KOPT-K1 (cell line): ENCODE measurements around the gene SLC22A23.

Source experiments
- H3K27ac ChIP-seq: fragments of 200-600 bp; sonication (generic); 2 replicates; pipeline ENCODE4 v1.5.1; 2016; ENCODE audit warnings: antibody characterized with exemption, mild to moderate bottlenecking, low read depth, low read length; ENCODE audit not compliant: poor library complexity, severe bottlenecking
- H3K36me3 ChIP-seq: fragments of 200-600 bp; sonication (generic); 2 replicates; pipeline ENCODE4 v1.5.1; 2017; ENCODE audit warnings: antibody characterized with exemption, mild to moderate bottlenecking, low read length, moderate library complexity; ENCODE audit not compliant: insufficient read depth
- H3K9me3 ChIP-seq: fragments of 200-600 bp; sonication (generic); 2 replicates; pipeline ENCODE4 v1.5.1; 2017; ENCODE audit warnings: antibody characterized with exemption, low read length, mild to moderate bottlenecking; ENCODE audit not compliant: insufficient read depth, poor library complexity, severe bottlenecking

Gene SLC22A23

GRCh38 chr6:3264356-3264755 is 192.5 kb downstream of the SLC22A23 start:
- H3K27ac ChIP-seq, result no peak overlapping the region
- peaks cover 80% of the 10 kb centered on the region for H3K36me3 ChIP-seq
- H3K9me3 ChIP-seq, result no peaks in the 10 kb centered on the region

DNA sequence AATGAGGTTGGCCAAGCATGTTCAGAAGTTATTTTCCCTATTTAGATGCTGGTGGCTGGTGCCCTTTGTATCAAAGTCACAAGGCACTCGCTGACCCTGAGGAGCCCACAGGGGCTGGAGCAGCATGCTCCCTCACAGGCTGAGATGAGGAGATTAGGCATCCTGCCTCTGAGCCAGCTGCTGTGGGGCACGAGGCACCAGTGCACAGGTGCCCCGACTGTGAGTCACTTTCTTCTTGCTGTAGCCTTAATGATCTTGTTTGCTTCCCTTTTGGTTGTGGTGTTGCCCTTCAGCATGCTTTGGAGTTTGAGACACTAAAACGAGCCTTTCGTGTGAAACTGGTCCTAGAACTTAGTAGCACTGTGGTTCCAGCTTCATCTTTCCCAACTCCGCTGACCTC is 193.8 kb downstream of the SLC22A23 start:
- no peaks in the 10 kb centered on the region for H3K9me3 ChIP-seq
- peaks cover 68% of the 10 kb centered on the region for H3K36me3 ChIP-seq
- peak overlapping the region; percentile 4 for H3K27ac ChIP-seq

- Histone ChIP-seq H3K9me3 (no peaks in the 10 kb centered on the region), H3K36me3 (peaks cover 57% of the 10 kb centered on the region), H3K27ac (no peak overlapping the region)
These were observed 194.9 kb downstream of the SLC22A23 start for GRCh38 chr6:3261921-3262320.

GRCh38 chr6:3261518-3261820 is 195.4 kb downstream of the SLC22A23 start:
- Histone ChIP-seq H3K36me3 (peaks cover 56% of the 10 kb centered on the region), H3K9me3 (no peaks in the 10 kb centered on the region), H3K27ac (no peak overlapping the region)

DNA sequence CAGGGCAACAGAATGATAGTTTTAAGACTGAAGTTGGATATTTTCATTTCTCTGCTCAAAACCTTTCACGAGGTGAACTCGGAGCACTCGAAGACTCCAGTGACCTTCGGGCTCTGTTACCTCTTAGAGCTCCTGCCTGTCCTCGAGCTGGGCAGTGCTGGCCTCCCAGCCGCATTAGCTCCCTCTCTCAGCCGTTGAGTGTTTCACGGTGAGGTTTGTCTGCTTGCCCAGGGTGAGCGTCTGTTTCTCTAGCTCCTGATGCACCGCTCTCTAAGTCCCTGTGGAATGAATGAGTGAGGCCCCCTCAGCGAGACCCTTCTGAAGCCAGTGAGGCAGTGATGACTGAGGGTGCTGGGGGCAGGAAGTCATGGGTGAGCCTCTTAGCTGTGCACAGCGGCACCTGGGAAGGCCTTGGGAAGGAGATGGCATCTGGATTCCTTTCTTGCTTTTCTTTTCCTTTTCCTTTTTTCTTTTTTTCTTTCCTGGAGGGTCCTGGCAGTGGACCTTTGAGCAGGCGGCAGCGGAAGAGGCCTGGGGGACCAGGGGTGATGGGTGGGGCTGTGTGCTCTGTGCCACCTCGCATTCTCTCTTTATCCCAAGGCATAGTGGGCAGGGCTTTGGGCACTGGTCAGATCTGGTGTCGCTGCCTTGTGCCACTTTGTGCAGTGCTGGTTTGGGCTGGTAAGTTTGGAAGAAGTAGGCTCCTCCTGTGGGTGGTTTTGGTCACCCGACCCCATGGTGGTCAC is 195.9 kb downstream of the SLC22A23 start:
- no peaks in the 10 kb centered on the region for H3K9me3 ChIP-seq
- H3K27ac ChIP-seq, result no peak overlapping the region
- peaks cover 50% of the 10 kb centered on the region for H3K36me3 ChIP-seq

GRCh38 chr6:3260296-3260695 is 196.6 kb downstream of the SLC22A23 start:
- Histone ChIP-seq H3K36me3 (peaks cover 44% of the 10 kb centered on the region), H3K9me3 (no peaks in the 10 kb centered on the region), H3K27ac (no peak overlapping the region)

DNA sequence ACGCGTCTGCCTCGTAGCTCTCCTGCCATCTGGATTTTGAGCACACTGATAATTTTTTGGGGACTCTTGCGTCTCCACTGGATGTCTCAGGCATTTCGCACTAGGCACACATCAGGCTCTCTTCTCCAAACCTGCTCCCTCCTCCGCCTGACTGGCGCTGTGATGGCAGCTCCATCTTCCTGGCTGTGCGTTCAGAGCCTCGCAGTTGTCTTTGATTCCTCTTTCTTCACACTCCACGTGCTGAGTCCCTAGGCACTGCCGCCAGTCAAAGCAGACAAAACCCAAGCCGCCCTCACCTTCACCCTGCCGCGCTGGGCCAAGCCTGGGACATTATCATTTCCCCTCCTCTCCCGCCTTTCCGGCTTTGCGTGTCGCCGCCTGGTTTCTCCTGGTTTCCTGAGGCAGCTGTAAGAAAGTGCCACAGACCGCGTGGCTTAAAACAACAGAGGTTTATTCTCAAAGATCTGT is 197.3 kb downstream of the SLC22A23 start:
- Histone ChIP-seq H3K36me3 (peaks cover 36% of the 10 kb centered on the region), H3K27ac (peak overlapping the region; percentile 72), H3K9me3 (no peaks in the 10 kb centered on the region)

DNA sequence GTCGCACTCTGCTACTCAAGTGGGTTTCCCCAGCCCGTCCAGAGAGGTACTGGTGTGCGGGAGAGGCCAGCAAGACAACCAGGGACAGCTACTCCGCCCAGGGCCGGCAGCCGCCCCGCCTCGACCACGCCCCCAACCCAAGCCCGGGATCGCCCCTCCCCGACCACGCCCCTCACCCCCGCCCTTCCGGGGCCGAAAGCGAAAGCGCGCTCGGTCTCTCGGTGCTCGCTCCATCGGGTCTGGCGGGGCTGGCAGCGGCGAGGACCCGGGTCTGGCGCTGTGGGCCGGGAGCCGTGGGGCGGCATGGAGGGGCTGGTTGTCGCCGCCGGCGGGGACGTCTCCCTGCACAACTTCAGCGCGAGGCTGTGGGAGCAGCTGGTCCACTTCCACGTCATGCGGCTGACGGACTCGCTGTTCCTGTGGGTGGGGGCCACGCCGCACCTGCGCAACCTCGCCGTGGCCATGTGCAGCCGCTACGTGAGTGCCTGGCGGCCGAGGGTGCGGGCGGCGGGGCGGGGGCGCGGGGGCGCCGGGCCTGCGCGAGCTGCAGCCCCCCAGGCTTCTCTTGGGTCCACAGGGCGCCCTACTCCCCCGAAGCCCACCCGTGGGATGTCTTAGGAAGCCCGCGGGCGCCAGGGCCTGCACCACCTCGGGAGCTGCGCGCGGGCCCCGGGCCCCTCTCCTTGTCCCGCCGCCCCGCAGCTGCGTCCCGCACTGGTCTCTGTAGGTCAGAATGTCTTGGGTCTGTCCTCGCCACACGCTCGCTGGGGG is 197.9 kb downstream of the SLC22A23 start, which contains the start of gene PSMG4:
Gene PSMG4, plus strand, starts transcription at position 228 of the 771 bp plus-strand sequence. Its CDS starts 76 bp downstream, at position 304.
- H3K36me3 ChIP-seq, result peaks cover 30% of the 10 kb centered on the region
- H3K27ac ChIP-seq, result peak within 1 kb of the TSS; percentile 72
- H3K9me3 ChIP-seq, result peaks cover 3% of the 10 kb centered on the region

DNA sequence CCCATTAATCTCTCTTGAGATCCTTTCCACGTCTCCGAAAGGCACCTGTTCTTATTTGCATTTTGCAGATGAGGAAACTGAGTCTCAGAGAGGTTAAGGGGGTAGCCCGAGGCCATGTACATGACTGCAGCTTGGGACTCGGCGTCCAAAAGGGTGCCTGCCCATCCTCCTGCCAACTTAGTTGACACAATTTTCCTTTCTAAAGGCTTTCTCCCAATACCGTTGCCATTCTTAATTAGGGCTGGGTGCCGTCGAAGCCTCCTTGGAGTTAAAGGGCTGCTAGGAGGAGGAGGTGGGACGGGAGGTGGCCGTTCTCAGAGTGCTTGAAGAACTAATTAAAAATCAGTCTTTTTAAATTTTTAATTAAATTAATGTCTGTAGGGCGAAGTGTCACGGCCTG is 198.6 kb downstream of the SLC22A23 start:
- Histone ChIP-seq H3K27ac (no peak overlapping the region), H3K9me3 (peaks cover 4% of the 10 kb centered on the region), H3K36me3 (peaks cover 23% of the 10 kb centered on the region)

DNA sequence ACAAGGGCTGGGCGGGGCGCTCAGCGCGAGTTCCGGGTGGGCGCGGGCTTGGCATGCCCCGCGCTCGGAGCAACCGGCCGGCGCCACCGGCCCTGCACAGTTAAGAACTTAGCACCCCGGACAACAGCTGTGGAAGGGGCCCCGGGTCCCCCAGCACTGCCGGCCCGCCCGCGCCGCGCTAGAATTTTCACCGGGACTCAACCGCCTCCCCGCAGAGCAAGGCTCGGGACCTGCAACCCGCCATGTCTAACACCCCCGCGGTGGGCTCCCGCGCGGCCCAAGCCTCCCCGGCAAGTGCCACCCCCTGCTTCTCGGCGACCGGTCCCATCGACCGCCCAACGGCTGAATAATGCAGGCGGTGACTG is 203.3 kb downstream of the SLC22A23 start:
- Histone ChIP-seq H3K9me3 (peaks cover 4% of the 10 kb centered on the region), H3K27ac (no peak overlapping the region), H3K36me3 (no peaks in the 10 kb centered on the region)

DNA sequence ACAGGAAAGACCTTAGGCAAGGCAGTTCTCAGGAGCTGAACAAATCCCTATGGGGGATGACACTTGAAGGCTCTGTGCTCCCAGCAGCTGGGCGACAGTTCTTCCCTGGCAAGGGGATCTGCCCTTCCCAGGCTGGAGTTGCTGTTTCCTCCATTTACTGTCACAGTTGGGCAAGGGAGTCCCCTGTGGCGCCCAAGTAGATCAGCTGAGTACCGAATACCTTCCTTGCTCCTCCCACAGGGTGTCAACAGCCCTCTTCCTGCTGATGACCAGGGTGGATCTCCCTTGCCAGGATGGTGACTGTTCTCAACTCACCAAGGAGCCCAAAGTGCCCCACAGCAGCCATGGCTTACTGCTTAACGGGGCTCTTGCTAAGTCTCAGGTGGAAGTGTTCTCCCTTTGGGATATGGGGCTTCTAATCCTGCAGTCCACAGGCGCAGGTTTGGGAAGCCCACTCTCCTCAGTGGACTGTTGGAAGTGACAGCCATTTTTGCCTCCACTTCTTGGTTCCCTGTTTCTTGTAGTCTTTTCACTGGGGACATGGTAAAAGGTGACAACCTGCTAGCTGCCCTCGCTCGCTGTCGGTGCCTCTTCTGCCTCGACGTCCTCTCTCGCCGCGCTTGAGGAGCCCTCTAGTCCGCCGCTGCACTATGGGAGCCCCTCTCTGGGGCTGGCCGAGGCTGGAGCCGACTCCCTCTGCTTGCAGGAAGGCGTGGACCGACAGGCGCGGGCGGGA is 203.8 kb downstream of the SLC22A23 start:
- Histone ChIP-seq H3K27ac (no peak overlapping the region), H3K9me3 (peaks cover 4% of the 10 kb centered on the region), H3K36me3 (no peaks in the 10 kb centered on the region)

- H3K9me3 ChIP-seq, result peaks cover 4% of the 10 kb centered on the region
- no peak overlapping the region for H3K27ac ChIP-seq
- H3K36me3 ChIP-seq, result no peaks in the 10 kb centered on the region
These were observed 204.5 kb downstream of the SLC22A23 start for GRCh38 chr6:3252369-3252768.

DNA sequence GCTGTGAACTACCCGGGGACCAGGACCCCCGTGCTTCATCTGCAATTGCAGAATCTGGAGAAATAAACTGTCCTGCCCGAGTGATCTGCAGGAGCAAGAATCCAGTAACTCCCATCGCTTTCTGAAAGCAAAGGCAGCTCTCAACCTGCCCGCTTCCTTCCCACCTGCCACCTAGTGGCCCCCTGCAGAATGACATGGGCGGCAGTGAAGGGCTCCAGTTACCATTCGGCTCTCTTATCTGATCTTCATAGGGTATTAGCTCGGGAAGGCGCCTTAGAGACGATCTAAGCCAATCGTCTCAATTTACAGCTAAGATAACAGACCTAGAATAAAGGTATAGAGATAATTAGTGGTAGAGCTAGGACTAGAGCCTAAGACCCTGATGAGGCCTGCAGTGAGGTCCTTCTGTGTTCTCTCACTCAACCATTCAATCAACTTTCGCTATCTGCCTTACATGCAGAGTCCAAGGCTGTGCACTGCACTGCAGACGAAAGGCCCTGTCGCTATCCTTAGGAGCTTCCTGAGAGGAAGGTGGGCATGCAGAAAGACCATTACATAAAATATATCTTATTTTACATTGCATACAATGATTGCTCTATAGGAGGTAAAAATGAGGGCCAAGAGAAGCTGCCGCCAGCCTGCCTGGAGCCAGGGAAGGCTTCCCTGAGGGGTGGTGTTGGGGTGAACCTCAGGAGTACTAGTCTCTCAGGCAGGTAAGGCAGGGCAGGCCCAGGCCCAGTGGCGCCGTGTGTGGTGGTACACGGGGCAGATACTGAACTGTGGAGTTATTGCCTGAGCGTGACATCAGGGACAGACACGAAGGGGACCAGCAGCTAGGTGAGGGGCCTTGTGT is 205.2 kb downstream of the SLC22A23 start:
- no peaks in the 10 kb centered on the region for H3K36me3 ChIP-seq
- peaks cover 4% of the 10 kb centered on the region for H3K9me3 ChIP-seq
- no peak overlapping the region for H3K27ac ChIP-seq

DNA sequence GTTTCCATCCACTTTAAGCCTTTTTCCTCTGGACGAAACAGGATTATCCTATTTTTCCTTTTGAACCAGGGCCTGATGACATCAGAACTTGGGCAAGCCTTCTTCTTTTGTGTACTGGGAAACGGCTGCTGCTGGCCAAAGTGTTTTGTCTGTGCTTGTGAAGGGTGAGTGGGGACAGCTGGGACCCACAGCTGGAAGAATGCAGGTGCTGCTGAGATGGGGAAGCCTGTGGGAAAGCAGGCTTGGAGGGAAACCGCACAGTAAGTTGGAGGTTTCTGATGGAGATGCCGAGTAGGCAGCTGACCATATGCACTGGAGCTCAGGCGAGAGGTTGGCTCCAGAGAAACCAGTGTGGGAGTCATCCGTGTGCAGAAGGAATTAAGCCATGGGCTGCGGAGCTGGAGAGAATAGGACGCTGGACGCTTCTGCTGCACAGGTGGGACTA is 206.6 kb downstream of the SLC22A23 start:
- Histone ChIP-seq H3K36me3 (no peaks in the 10 kb centered on the region), H3K27ac (no peak overlapping the region), H3K9me3 (peaks cover 4% of the 10 kb centered on the region)
